ENCODE data around the gene CGNL1.

Gene CGNL1

GRCh38 chr15:57507111-57507510, 130.8 kb downstream of the CGNL1 start:
- DNase-seq (ENCODE audit: low spot score) = no peak

DNA sequence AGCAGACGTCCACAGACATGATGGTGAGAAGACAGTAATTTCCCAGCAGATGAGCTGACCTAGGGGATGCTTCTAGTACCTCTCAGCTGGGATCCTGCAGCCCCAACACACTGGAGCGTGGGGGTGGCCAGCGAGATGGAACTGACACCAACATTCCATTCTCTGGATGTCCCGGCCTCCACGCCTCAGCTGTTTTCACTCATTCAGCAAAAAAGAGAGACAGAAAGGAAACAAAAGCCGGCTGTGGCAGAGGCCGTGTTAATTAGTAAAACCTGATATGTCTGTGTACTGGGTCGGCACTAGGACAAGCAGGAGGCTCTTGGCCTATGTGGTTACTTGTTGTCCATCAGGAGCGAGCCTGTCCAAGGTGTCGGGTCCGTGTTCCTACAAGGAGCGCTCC, 132.8 kb downstream of the CGNL1 start:
- TF ChIP-seq, protein P1, sequence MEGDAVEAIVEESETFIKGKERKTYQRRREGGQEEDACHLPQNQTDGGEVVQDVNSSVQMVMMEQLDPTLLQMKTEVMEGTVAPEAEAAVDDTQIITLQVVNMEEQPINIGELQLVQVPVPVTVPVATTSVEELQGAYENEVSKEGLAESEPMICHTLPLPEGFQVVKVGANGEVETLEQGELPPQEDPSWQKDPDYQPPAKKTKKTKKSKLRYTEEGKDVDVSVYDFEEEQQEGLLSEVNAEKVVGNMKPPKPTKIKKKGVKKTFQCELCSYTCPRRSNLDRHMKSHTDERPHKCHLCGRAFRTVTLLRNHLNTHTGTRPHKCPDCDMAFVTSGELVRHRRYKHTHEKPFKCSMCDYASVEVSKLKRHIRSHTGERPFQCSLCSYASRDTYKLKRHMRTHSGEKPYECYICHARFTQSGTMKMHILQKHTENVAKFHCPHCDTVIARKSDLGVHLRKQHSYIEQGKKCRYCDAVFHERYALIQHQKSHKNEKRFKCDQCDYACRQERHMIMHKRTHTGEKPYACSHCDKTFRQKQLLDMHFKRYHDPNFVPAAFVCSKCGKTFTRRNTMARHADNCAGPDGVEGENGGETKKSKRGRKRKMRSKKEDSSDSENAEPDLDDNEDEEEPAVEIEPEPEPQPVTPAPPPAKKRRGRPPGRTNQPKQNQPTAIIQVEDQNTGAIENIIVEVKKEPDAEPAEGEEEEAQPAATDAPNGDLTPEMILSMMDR (IDR thresholded peaks at IDR 0.05; ENCODE audit: extremely low read depth, missing control alignments) = no peak
- no peak for DNase-seq (ENCODE audit: low spot score)

More at GRCh38 chr15:57507111-57507510, 130.8 kb downstream of the CGNL1 start:
- TF ChIP-seq, protein P1 (IDR thresholded peaks at IDR 0.05; ENCODE audit: extremely low read depth, missing control alignments) = no peak

DNA sequence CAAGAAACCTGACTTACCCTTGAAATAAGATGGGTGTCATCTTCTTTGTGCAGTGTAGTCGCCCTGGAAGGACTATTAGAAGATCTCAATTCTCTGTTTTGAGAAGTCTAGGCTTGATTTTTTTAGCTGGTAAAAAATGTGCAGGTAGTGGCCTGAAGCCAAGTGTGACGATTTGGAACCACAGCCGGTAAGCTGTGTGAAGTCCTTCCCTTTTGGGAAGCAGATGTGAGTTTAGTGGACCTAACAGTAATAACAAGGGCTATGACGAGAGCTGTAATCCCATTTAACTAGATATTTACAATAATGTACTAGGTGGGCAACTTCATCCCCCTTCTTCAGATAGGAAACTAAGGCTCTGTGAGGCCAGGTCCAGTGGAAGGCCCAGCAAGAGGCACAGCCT, 133.7 kb downstream of the CGNL1 start:
- TF ChIP-seq, protein P1 (IDR thresholded peaks at IDR 0.05; ENCODE audit: extremely low read depth, missing control alignments) = no peak
- no peak for DNase-seq (ENCODE audit: low spot score)

- no peak for DNase-seq (ENCODE audit: low spot score)
- TF ChIP-seq, protein P1 (IDR thresholded peaks at IDR 0.05; ENCODE audit: extremely low read depth, missing control alignments) = no peak
These were observed 134.3 kb downstream of the CGNL1 start for GRCh38 chr15:57510647-57511046.

DNA sequence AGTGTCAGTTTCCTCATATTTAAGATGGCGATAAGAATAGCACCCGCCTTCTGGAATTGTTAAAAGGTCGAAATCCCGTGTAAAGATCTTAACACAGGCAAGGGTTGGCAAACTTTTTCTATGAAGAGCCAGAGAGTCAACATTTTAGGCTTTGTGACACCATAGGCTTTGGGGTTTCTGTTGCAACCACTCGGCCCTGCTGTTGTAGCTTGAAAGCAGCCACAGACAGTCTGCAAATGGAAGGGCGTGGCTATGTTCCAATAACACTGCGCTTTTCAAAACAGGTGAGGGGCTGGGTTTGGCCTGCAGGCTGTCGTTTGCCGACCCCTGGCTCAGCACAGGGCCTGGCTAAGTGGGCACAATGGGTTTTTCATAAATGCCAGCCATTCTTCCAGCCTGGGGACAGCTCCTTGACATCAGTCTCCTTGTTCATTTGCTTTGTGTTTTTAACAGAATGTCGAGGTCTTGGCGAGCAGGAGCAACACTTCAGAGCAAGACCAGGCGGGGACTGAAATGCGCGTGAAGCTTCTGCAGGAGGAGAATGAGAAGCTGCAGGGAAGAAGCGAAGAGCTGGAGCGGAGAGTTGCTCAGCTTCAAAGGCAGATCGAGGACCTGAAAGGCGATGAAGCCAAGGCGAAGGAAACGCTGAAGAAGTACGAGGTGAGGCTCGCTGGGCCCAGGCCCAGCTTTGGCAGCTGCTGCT, 140.2 kb downstream of the CGNL1 start:
- TF ChIP-seq, protein P1 (IDR thresholded peaks at IDR 0.05; ENCODE audit: extremely low read depth, missing control alignments) = no peak
- DNase-seq (ENCODE audit: low spot score) = no peak

DNA sequence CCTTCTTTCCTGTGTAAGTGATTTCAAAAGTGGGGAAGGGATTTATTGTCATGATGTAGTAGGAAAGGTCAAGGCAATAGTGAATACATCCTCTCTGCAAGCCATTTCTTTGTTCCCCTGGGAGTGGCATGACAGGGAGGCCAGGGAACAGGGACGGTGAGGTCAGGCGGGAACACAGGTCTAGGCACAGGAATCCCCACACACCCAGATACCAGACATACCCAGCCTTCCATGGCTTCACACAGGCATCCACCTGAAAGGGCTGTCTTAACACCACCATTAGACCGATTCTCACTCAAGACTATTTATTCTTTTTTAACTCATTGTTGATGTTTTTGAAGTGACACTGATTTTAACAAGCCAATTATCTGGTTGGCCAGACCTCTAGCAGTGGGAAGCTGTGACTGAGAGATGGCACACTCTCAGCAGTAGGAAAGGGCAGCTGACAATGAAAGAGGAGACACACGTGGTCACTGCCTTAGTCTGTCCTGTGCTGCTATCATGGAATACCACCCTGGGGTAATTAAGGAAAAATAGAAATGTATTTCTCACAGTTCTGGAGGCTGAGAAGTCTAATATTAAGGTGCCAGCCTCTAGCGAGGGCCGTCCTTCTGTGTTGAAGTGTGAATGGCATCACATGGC, 140.8 kb downstream of the CGNL1 start:
- TF ChIP-seq, protein P1 (IDR thresholded peaks at IDR 0.05; ENCODE audit: extremely low read depth, missing control alignments) = no peak
- DNase-seq (ENCODE audit: low spot score) = no peak

DNA sequence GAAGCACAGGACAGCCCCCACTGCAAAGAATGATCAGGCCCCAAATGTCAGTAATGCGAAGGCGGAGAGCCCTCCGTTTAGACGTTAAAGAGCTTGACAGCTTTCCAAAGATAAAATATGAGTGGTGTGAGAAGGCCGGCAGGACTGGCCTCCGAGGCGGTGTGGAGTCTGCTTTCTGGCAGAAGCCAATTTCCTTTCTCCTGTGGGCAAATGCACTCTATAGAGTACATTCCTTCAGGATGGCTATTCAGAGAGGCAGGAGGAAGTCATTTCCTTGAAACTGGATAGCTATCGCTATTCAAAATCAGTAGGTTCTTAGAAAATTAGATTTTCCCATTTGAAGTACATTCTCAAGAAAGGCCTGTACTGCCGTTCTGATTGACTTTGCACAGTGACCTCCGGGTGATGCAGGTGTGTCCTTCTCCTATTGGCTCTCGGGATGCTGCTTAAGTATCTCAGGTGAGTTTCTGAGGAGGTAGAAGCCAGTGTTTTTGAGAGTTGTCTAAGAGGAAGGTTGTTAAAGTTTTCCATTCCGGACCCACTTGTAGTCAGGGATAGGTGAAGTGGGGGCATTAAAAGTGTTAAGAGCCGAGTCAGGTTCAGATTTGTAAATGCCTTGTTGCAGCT, 142.6 kb downstream of the CGNL1 start:
- TF ChIP-seq, protein P1 (IDR thresholded peaks at IDR 0.05; ENCODE audit: extremely low read depth, missing control alignments) = no peak
- no peak for DNase-seq (ENCODE audit: low spot score)
